GM11168 (cell line): ENCODE measurements around the gene ASCL5.

ENCODE experiments used
- in situ Hi-C: fragments of 300-500 bp; cut with MboI; formaldehyde crosslinking; loops from one replicate; pipeline ENCODE4 v1.12.0; 2022; ENCODE audit warnings: low sequenced_read_pairs; ENCODE audit not compliant: unreplicated experiment

Gene ASCL5

DNA sequence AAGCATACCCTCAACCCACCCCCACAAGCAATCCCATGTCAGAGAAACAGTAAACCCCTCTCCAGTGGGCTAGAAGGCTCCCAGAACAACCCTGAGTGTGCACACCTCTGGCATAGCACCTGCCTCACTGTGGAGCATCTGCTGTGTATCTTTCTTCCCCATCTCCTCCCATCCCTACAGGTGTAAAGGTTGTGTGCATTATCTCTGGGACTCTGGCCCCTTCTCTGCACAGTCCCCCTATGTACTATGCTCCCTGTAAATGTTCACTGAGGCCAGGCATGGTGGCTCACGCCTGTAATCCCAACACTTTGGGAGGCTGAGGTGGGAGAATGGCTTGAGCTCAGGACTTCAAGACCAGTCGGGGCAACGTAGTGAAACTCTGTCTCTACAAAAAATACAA lies 14.1 kb downstream of the ASCL5 start:
- in situ Hi-C loops, result no loop called here

DNA sequence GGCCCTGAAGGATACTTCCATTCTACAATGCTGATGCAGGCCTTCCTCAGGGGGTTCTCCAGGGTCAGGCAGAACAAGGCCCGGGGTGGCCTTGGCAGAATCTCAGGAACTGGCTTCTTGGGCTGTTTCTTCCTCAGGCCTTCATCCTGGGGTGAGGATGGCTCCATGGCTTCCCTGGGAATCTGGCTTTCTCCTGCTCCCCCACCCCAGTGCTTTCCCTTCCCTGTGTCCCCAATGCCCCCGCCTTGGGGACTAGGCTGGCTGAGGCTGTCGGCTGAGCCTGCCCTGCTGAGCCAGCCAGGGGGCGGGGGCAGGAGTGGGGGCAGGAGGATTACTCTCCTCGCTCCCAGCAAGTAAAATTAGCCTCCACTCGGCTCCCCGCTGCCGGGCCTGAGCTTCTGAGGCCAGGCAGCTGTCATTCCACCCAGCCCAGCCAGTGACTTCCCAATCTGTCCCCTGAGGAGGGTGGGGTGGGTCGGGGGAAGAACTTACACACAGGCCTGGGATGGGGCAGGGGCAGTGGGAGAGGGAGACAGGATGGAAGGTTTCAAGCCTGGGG lies 14.7 kb downstream of the ASCL5 start, which contains the start of gene CACNA1S:
Gene CACNA1S, minus strand, starts transcription at position 254 of the 559 bp plus-strand sequence. Its CDS starts 87 bp downstream, at position 167.
- in situ Hi-C loops, result no loop called here

DNA sequence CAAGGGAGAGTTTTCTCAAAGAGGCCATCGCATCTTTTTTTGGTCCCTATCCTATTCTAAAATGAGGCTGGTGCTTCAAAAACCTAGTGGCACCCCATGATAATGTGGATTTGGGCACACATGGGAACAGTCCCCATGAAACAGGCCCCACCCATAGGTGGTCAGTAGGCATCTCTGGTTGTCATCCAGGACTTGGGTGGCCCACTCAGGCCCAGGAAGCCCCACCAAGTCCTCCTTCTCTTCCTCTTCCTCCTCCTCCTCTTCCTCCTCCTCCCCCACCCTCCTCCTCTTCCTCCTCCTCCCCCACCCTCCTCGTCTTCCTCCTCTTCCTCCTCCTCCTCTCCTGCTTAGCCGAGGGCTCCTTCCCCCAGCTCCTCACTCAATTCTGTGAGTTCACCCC lies 15.3 kb downstream of the ASCL5 start:
- in situ Hi-C loops, result no loop called here

DNA sequence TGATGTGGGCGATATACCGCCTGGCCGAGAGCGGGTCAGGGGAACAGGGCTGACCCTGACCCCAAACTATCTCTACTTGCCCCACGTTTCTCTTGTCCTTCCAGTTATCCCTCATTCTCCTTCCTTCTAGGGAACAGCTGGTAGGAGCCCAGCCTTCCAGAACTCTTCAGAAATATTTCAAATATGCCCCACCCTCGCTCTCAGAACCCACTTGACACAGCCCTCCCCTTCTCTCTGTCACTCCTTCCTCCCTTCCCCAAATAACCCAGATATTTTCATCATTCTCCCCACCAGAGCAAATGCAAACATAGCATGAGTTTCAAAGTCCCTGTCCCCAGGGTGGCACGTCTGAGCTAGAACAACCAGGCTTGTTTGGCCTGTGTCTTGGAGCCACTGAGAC lies 15.8 kb downstream of the ASCL5 start:
- in situ Hi-C loops, result no loop called here

DNA sequence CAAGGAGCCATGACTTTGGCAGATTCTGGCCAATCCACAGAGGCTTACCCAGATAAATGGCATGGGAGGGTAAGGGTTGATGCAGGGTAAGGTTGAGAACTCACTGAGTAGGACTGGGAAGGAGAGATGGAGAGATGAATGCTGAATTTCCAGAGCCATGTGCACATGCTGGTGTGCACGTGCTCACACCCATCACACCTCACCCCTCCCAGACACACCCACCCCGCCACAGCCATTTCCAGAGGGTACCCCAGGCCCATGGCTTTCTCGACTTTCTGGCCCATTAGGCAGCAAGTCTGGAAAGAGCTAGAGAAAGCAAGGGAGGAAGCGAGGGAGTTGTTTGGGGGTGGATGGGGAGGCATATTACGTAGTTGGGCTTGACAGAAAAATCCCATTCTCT lies 16.4 kb downstream of the ASCL5 start:
- in situ Hi-C loops, result no loop called here

DNA sequence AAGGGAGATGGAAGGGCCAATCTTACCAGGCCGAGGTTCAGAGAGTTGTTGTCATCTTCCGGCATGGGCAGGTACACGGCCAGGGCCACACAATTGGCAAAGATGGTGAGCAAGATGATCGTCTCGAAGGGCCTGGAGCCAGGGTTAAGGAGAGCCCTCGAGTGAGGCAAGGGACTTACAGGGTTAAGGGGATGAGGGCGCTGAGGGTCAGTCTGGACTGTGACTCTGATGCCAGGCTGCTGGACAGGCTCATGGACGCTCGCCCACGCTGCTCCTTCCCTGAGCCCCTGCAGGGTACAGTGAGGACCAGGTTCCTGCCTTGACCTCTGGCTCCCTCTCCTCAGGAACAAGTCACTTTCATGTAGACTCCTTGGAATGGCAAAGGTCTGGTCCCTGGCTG lies 16.8 kb downstream of the ASCL5 start:
- in situ Hi-C loops, result no loop called here

DNA sequence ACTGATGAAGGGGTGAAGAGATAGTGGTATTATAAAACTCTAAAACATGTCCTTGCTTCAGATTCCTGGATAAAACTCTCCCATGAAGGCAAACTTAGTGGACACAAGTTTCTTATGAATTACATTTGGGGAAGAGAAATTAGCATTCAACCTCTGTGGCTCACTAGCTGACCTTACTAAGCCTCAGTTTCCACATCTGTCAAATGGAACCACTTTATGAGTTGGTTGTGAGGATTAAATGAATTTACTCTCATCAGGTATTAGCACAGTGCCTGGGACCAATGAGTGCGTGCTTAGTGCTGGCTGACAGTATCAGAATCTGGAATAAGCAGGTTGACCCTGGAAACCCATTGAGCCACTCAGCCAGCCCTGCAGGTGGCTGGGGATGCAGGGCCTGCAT lies 17.3 kb downstream of the ASCL5 start:
- in situ Hi-C loops, result no loop called here

DNA sequence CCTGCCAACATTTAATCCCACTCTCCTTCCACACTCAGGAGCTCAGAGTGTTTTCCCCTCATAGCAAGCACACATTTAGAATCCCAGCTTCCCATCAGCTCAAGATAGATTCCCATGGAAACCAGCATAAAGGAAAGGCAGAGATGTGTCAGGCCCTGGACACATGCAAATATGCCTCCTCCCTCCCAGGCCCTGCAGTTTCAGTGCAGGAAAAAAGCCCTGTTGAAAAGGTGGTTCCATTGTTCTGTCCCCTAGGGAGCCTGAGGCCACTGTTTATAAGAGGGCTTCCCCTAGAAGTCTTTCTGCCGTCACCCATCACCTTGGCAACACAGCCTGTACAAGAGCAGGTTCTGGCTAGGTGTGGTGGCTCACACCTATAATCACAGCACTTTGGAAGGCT lies 18.4 kb downstream of the ASCL5 start:
- in situ Hi-C loops, result no loop called here

DNA sequence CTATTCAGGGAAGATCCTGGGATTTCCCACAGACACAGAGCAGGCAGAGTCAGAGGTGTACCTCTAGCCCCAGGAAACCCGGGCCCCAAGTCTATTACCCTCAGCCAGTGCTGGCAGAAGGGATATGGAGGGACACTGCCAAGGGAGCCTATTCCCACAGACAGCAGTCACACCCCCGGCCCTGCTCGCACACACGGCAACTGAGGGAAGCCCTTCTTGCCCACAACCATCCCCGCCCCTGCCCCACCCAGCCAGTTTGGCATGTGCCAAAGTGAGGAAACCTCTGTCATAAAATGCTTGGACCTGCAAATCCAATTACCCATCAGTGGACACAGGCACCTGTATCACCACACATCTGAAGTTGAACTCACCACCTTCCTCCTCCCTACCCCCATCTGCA lies 21.3 kb downstream of the ASCL5 start:
- in situ Hi-C loops, result no loop called here

DNA sequence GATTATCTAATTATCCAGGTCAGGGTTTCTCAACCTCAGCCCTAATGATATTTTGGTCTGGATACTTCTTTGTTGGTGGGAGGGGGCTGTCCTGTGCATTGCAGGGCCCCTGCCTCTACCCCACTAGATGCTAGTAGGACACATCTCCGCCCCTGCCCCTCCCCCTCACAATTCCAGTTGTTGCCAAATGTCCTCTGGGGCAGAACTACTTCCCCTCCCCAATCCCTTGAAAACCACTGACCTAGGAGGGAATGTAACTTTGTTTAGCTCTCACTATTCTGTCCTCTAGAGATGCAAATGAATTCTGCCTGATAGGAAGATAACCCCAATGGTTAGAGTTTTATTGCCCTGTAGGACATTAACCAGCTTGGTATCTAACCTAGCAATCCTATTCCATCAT lies 22.8 kb downstream of the ASCL5 start:
- in situ Hi-C loops, result no loop called here

DNA sequence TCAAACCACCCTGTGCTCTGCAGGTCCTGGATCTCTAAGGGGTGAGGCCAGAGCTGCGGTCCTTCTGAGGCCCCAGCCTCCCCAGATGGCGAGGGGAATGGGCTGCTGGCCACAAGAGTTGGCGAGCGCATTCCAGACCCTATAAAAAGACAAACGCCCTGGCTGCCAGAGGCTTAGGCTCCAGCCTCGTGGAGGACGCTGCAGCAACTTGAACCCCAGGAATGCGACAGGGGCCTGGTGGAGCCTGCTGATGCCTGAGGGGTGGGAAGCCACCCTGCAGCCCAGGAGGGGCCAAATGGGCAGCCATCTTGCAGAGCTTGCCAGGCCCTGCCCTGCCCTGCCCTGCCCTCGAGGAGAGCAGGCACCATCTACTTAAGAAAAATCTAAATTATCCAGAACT lies 23.3 kb downstream of the ASCL5 start:
- in situ Hi-C loops, result no loop called here

DNA sequence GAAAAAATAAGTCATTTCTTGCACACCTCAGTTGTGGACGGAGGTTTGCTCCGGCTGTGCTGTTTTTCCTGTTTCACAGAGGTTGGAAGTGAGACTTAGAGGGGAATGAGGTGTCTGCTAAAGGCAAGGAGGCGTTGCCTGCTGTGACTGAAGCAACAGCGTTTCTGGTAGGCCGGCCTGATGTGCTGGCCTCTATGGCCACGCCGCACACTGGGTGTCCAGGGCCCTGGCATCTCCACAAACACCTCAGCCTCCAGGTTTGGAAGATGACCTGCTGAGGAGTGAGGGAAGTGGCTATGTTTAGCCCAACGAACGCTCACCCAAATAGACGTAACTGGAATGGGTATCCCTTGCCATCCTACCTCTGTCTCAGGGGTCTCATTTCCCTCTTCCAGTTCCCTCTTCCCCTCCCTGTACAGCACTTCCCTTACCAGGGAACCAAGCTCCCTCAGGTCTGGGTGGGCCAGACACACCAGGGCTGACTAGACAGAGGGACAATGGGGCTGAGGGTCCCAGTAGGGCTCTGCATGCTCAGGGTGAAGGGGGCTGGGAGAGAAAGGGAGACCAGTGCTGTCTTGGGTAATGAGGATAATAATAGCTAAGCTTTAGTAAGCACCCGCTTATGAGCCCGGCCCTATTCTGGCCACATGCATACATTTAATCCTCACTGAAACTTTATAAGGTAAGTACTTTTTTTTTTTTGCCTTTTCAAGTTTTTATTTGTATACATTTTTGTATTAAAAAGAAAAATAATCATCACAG lies 26.6 kb downstream of the ASCL5 start:
- in situ Hi-C loops, result no loop called here

DNA sequence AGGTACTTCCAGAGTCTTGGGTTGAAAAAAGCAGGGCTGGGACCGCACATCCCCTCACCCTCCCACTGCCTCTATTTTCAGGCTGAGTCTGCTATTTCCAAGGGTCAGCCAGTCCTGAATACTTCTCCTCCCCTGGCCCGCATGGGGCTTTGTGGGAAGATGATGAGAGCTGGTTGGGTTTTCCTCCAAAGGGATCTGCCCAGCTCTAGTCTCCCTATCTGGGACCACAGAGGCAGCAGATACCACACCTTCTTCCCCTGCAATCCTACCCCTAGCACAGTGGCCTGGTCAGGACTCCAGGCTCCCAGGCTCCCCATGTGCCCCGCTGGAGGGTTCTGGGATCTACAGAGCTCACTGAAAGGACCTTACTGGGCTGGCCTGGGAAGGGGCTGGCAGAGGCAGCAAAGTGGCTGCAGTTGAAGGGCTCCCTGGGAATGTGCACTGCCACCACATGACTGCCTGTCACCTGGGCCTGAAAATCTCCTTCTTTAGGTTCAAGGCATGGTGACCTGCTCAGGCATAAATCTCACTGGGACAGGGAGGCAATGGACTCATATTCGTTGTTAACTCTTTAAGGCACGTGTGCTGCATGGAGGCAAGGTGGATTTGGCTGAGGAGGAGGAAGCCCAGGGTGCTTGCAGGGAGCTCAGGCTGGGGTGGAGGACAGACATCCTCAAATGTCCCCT lies 27.8 kb downstream of the ASCL5 start:
- in situ Hi-C loops, result no loop called here

DNA sequence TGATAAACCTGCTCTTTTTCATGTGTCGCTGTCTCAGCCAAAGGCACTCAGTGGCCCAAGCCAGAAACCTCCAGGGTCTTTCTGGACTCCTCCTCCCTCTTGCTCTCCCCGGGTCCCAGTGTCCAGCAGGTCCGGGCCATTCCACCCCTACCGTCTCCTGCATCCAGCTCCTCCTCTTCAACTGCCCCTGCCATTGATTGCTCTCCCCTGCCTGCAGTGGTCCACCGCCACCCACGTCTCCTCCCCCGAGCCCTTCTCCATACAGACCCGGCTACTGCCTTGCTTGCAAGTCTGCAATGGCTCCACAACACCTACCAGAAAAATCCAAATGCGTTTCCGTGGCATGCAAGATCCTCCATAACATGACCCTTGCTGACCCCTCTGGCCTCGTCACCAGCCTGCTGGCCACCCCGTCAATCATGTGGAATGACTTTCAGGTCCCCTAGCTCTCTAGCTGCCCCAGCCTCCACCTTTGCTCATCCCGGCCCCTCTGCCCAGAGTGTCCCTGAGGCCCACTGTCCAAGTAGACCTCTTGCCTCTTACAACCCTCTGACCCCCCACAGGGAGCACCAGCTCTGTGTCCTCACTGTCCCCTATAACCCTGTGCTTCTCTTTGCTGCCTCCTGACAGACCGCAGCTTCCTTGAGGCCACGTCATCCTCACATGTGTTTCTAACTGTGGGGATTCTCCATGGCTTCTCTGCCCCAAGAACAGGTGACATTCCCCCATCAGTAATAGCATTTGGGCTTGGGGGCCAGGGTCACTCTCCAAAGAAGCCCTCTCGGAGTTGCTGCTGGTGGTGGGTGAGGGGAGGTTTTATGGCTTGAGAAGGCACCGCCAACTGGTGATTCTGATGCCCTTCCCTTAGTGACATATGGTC lies 29.8 kb downstream of the ASCL5 start:
- in situ Hi-C loops, result no loop called here

DNA sequence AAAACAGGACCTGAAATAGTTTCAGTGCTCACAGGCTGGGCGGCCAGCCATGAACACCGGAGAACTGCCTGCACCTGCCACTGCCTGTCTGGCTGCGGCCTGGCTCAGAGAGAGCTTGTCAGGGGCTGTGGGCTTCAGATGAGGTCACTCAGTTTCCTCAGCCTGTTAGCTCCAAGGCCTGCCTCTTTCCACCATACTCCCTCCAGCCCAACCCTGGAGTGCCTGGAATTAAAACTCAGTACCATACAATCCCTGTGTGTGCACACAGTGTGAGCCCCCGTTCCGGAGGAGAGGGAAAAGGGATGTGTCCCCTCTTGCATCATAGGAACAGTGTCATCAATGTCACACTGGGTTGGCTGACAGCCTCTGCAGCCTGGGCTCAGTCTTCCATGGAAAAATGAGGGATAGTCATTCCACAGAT lies 30.9 kb downstream of the ASCL5 start:
- in situ Hi-C loops, result no loop called here

DNA sequence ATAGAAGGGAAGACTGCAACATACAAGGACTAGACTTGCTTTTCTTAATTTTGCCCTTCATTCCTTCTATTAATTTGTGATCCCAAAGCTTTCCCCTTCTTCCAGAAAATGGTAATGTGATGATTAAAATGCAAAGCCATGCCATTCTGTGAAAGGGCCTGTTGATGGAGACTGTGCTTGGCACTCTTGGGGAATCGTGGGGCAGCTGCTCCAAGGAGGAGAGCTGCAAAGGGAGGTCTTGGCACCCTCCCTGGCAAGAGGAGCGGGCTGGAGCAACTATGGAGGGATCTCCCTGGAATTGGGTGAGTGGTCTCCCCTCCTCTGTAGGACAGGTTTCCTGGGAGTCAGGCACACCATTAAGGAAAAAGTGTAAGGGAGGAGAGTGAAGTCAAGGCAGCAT lies 31.4 kb downstream of the ASCL5 start:
- in situ Hi-C loops, result no loop called here

DNA sequence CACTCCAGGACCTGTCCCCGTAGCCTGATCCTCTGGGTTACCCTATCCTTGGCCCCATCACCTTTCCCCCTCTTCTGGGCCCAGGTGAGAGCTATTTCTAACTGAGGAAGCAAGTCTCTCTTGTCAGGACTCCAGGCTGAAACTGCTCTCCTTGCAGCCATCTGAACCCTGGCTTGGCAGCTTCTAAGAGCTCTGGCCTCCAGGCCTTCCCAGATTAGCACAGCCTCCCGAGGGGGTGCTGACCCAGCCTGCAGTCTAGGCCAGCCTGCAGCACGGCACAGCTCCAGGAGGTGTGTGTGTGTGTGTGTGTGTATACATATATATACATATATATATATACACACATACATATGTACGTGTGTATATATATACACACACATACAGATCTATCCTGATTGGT lies 32.2 kb downstream of the ASCL5 start:
- in situ Hi-C loops, result no loop called here

DNA sequence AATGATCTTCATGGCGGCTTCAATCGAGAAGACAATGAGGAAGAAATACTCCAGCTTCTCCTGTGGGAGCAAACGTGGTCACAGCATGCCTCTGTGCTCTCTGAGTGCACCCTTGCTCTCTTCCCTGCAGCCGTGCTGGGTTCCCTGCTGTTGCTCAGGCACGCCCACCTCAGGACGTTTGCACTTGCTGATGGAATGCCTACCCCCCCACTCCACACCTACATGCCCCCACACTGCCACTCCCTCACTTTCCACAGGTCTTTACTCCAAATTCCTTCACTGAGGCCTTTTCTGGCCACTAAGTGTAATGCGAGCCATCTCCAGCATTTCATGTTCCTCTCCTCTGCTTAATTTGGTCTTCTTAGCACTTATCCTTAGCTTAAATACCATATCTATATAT lies 33.0 kb downstream of the ASCL5 start:
- in situ Hi-C loops, result no loop called here

DNA sequence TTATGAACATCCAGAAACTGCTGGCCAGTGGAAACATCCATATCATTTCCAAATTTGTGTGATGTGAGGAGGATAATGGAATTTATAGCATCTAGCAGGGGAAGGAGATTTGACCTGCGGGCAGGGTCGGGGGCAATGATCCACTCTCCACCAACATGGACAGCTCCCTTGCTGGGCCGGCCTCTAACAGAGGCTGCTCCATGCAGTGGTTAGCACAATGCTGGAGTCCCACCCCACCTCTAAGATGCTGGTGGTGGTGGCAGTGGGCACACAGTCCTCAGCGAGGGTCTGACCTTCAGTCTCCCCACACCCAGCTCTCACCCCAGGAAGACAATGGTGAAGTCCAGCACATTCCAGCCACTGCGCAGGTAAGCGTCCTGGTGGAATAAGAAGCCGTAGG lies 33.4 kb downstream of the ASCL5 start:
- in situ Hi-C loops, result no loop called here

DNA sequence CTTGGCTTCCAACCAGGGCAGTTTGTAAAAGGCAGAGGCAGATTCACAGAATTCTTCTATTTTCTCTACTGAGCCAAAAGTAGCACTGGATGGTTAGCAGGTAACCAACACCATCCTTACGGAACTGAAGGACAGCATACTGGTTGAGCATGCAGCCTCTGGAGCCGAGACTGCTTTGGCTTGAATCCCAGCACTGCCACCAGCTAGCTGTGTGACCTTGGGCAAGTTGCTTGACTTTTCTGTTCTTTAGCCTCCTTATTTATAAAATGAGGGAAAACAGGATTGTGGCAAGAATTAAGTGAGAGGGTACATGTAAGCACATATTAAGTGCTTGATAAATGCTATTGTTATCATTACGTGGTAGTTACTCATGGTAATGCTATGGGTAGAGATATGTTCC lies 34.2 kb downstream of the ASCL5 start:
- in situ Hi-C loops, result no loop called here

DNA sequence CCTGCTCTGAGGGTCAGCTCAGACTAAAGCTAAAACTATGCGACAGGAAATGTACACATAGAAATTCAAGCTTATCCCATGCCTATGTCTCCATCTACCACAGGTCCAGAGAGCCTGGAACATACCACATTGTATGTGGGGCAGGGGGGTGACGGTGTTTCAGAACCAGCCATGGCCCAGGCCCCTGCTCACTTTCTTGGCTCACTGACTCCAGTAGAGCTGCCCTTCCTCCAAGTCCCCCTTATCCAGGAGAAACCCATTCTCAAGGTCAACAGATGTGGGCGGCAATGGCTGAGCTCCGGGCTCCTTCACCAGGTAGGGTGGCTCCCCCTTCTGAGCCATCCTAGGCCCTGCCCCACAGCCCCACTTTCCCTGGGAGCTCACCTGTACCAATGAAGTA lies 35.7 kb downstream of the ASCL5 start:
- in situ Hi-C loops, result no loop called here
